Uterus (tissue), 4 donors: Measurements from ENCODE around the gene SESN3. TPM values are rescaled to one million over a fixed set of nuclear protein-coding genes. Genes with fewer than 3 reads are reported as not detected.
"Not testable (repeated sequence)": the region's sequence is repeated elsewhere in the genome, so short reads cannot be mapped to it uniquely, and the experiment has no call there.

Experiments used
- DNase-seq, 2 donors: peaks; one replicate each; pipeline ENCODE4 v3.0.0-alpha.2; 2019 to 2020
- H3K27ac ChIP-seq, 2 donors: fragments of 200-600 bp; sonication (generic); 1 replicate in 1 of 2; 2 replicates in 1 of 2; pipeline ENCODE4 v1.5.1; 2016 to 2018
- H3K27me3 ChIP-seq, 2 donors: fragments of 200-600 bp; sonication (generic); one replicate each; pipeline ENCODE4 v1.5.1; 2018 to 2019; ENCODE audit warnings: control low read depth in 1 of 2
- H3K36me3 ChIP-seq, 2 donors: fragments of 200-600 bp; sonication (generic); one replicate each; pipeline ENCODE4 v1.5.1; 2019; ENCODE audit warnings: control low read depth in 1 of 2
- H3K4me1 ChIP-seq, 2 donors: fragments of 200-600 bp; sonication (generic); one replicate each; pipeline ENCODE4 v1.5.1; 2018 to 2019; ENCODE audit warnings: control low read depth in 1 of 2
- H3K4me3 ChIP-seq, 2 donors: fragments of 200-600 bp; sonication (generic); 1 replicate in 1 of 2; 2 replicates in 1 of 2; pipeline ENCODE4 v1.5.1; 2018 to 2019; ENCODE audit warnings: mild to moderate bottlenecking in 1 of 2
- H3K9me3 ChIP-seq, 2 donors: fragments of 200-600 bp; sonication (generic); one replicate each; pipeline ENCODE4 v1.5.1; 2019; ENCODE audit warnings: control low read depth in 1 of 2
- POLR2A ChIP-seq, 2 donors: fragments of 450-650 bp; IDR thresholded peaks; one replicate each; pipeline ENCODE4 v1.6.1; 2016; ENCODE audit warnings: antibody characterized with exemption in 2 of 2, mild to moderate bottlenecking in 1 of 2, moderate library complexity in 1 of 2
- intact Hi-C: fragments of 100-400 bp; cut with DNase I; formaldehyde crosslinking; loops from one replicate; pipeline ENCODE4 v1.15.1; 2023; ENCODE audit warnings: low total_unique reads
- total RNA-seq, 4 donors: library from RNA; depleted of rRNA in 3 of 4; stranded (reverse); fragments of >200 nt in 3 of 4; gene quantifications; one replicate each; pipeline versions ENCODE4 v1.1.0 to v1.2.4, GENCODE V29; 2014 to 2023
- TF ChIP-seq, protein P1 (sequence below), 4 experiments: fragments of 200-600 bp in 2 of 4; fragments of 450-650 bp in 2 of 4; sonication (generic) in 2 of 4; IDR thresholded peaks; one replicate each; pipeline ENCODE4 v1.5.1; 2016 to 2019; ENCODE audit warnings: antibody characterized with exemption in 4 of 4, mild to moderate bottlenecking in 2 of 4, moderate library complexity in 1 of 4
- donor health status: DM: yes; HTN: yes; CAD: no.

Gene SESN3
- total RNA-seq, 4 donors from 2014 or later, result 19.7 to 188 (median 39.3) TPM

DNA sequence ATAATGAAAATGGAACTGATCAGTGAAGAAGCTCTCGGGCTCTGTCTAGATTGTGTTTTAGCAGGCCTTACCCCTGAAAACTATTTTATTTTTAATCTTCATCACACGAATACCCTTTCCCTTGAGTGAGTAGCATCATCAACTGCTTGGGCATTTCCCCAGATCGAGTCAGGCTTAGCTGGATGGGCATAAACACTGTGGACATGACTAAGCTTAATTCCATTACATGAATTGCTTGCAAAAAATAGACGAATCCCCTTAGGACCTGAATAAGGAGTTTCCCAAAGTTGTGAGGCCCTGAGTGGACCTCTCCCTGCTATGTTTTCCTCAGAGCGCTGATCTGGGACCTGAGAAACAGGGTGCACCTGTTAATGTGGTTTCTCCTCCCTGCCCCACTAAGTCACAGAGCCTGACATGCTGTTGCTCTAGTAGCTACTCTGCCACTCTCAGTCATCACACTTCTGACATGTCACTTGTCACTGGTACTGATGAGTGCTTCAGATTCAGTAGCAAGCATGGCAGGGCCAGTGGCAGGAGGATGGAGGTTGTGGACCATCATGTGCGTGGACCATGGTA, 87.8 kb downstream of the SESN3 start:
- no peak for DNase-seq
- TF ChIP-seq, protein P1, sequence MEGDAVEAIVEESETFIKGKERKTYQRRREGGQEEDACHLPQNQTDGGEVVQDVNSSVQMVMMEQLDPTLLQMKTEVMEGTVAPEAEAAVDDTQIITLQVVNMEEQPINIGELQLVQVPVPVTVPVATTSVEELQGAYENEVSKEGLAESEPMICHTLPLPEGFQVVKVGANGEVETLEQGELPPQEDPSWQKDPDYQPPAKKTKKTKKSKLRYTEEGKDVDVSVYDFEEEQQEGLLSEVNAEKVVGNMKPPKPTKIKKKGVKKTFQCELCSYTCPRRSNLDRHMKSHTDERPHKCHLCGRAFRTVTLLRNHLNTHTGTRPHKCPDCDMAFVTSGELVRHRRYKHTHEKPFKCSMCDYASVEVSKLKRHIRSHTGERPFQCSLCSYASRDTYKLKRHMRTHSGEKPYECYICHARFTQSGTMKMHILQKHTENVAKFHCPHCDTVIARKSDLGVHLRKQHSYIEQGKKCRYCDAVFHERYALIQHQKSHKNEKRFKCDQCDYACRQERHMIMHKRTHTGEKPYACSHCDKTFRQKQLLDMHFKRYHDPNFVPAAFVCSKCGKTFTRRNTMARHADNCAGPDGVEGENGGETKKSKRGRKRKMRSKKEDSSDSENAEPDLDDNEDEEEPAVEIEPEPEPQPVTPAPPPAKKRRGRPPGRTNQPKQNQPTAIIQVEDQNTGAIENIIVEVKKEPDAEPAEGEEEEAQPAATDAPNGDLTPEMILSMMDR (IDR thresholded peaks at IDR 0.05), result no peak
- no peak for TF ChIP-seq POLR2A (IDR thresholded peaks at IDR 0.05)
- intact Hi-C loops, result no loop called here
- H3K4me3 ChIP-seq, result no peak overlapping the region
- H3K36me3 ChIP-seq, result no peaks in the 10 kb centered on the region
- no peaks in the 10 kb centered on the region for H3K4me1 ChIP-seq
- H3K27me3 ChIP-seq, result no peaks in the 10 kb centered on the region
- no peaks in the 10 kb centered on the region for H3K9me3 ChIP-seq
- H3K27ac ChIP-seq, result no peak overlapping the region

DNA sequence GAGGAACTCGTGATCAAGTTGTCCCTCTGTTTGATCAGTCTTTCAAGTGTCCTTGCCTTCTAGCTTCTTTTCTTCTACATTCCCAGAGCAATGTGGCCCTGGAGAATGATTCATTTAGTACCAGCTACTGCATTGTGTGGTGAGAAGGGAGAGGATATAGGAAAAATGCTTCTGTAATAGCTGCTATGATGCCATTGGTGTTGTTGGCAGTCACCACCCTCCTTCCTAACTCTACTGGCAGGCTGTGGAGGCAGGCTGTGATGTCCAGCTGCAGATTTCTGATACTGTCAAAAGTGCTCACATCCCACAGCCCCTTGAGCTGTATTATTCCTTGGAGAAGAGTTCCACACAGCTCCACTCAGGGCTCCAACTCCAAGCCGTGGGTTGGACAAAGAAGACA, 88.6 kb downstream of the SESN3 start:
- no peak for DNase-seq
- TF ChIP-seq, protein P1 (IDR thresholded peaks at IDR 0.05), result no peak
- no peak for TF ChIP-seq POLR2A (IDR thresholded peaks at IDR 0.05)
- intact Hi-C loops, result no loop called here
- no peaks in the 10 kb centered on the region for H3K27me3 ChIP-seq
- H3K27ac ChIP-seq, result no peak overlapping the region
- no peaks in the 10 kb centered on the region for H3K9me3 ChIP-seq
- H3K36me3 ChIP-seq, result no peaks in the 10 kb centered on the region
- H3K4me3 ChIP-seq, result no peak overlapping the region
- H3K4me1 ChIP-seq, result no peaks in the 10 kb centered on the region

DNA sequence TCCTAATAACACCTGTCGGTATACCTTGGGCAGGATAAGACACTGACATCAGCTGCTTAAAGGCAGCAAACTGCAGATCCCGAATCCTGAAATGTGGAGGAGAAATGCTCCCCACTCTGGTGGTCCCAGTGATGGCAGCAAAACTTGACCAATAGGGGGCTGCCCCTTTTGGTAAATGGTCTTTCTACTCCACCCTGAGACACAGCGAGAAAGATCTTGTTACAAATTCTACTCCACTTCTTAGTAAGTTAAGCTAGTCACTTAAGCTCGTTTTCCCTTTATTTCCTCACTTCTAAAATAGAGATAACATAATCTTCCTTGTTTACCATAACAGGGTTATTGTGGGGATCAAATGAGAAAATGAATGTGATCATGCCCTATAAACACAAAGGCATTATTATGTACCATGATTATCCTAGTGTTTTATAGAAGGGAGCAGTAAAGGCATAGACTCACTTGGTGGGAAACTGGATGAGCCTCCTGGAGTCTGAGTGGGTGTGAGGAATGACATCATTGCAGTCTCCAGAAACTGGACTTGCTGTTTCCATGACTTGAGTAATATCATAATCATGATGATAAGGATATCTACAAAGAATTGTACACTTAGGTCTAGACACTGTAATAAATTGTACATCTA, 90.5 kb downstream of the SESN3 start:
- Histone ChIP-seq H3K4me1 (no peaks in the 10 kb centered on the region), H3K27ac (no peak overlapping the region), H3K27me3 (no peaks in the 10 kb centered on the region), H3K9me3 (no peaks in the 10 kb centered on the region), H3K4me3 (no peak overlapping the region), H3K36me3 (no peaks in the 10 kb centered on the region)
- intact Hi-C loops, result no loop called here
- TF ChIP-seq, protein P1 (IDR thresholded peaks at IDR 0.05), result no peak
- TF ChIP-seq POLR2A (IDR thresholded peaks at IDR 0.05), result no peak
- DNase-seq, result no peak

DNA sequence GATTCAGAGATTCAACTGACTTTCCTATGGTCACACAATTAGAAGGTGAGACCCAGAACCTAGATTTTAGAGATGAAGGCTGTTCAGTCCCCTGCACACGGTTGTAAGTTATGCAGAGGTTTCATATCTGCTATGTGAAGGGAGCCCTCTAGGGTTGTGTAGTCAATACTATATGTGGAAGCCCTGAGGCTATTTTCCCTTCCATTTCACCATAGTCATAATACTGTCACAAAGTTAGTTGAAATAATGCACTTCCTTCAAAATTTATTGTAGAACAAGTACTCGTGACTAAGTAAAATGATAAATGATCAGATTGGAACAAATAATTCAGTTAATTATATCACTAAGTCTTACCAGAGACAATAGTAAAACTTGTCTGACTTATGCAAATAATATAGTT, 92.6 kb downstream of the SESN3 start:
- Histone ChIP-seq H3K9me3 (no peaks in the 10 kb centered on the region), H3K36me3 (no peaks in the 10 kb centered on the region), H3K4me1 (no peaks in the 10 kb centered on the region), H3K4me3 (no peak overlapping the region), H3K27ac (no peak overlapping the region), H3K27me3 (no peaks in the 10 kb centered on the region)
- DNase-seq, result no peak
- intact Hi-C loops, result no loop called here
- TF ChIP-seq, protein P1 (IDR thresholded peaks at IDR 0.05), result peak; percentile 15 to 41 (median 20)
- TF ChIP-seq POLR2A (IDR thresholded peaks at IDR 0.05), result no peak

DNA sequence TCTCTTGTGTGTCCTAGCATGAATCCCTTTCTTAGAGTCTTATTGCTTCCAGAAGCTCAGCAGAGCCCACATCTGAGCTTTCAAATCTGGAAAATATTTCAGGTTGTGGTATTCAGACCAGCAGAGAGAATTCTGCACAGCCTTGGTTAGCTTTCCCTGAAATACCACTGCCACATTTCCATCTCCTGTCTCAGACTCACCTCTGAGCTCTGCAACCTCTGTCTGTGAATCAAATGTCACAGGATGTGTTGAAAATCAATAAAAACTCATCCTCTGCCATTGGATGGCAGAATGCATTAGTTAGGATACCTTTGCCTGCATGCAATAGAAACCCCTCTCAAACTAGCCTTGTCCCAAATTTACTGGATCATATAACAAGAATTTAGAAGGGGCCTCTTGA, 93.7 kb downstream of the SESN3 start:
- DNase-seq, result no peak
- no peak for TF ChIP-seq POLR2A (IDR thresholded peaks at IDR 0.05)
- TF ChIP-seq, protein P1 (IDR thresholded peaks at IDR 0.05), result no peak
- H3K36me3 ChIP-seq, result no peaks in the 10 kb centered on the region
- H3K9me3 ChIP-seq, result no peaks in the 10 kb centered on the region
- no peaks in the 10 kb centered on the region for H3K27me3 ChIP-seq
- intact Hi-C loops, result no loop called here
- H3K4me1 ChIP-seq, result no peaks in the 10 kb centered on the region
- H3K4me3 ChIP-seq, result no peak overlapping the region
- H3K27ac ChIP-seq, result no peak overlapping the region

DNA sequence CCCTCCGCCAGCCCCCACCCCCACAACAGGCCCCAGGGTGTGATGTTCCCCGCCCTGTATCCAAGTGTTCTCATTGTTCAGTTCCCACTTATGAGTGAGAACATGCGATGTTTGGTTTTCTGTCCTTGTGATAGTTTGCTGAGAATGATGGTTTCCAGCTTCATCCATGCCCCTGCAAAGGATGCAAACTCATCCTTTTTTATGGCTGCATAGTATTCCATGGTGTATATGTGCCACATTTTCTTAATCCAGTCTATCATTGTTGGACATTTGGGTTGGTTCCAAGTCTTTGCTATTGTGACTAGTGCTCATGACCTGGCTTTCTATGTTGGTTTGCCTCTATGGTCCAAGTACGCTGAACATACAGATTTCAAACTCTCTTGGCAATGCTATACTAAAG, 94.3 kb downstream of the SESN3 start:
- H3K4me3 ChIP-seq, DNase-seq, H3K4me1 ChIP-seq, H3K27ac ChIP-seq, intact Hi-C loops, H3K36me3 ChIP-seq, H3K27me3 ChIP-seq, H3K9me3 ChIP-seq: not testable (repeated sequence)
